ENCODE measurements around the gene MT1A. TPM values are rescaled to one million over a fixed set of nuclear protein-coding genes. Genes with fewer than 3 reads are reported as not detected.

The MT1A gene
- total and polyA plus RNA-seq, 10 of the 15 experiments (the other 5 are each of a cell fraction or from before 2014, with no cell fraction given): not detected

DNA sequence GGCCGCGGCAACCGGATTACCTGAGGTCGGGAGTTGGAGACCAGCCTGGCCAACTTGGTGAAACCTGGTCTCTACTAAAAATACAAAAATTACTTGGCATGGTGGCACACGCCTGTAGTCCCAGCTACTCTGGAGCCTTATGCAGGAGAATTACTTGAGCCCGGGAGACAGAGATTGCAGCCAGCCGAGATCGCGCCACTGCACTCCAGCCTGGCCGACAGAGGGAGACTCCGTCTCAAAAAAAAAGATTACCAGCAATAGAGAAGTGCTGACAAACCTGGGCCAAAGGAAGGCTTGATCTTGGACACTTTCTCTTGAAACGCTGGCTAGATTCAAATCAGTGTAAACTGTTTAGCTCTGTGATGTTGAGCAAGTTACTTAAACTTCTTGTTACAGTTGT, 35.5 kb downstream of the MT1A start:
- peaks cover 11 to 14% of the 10 kb centered on the region in 2 experiments for H3K27me3 ChIP-seq (replicated peaks in 1 of 2; ENCODE audit: control insufficient read depth in 2 of 2, insufficient read depth in 2 of 2, low read length in 1 of 2)
- H3K9me3 ChIP-seq (replicated peaks; ENCODE audit: control insufficient read depth, insufficient read depth, low read length): no peaks in the 10 kb centered on the region
- no peaks in the 10 kb centered on the region for H3K79me2 ChIP-seq (ENCODE audit: control insufficient read depth, insufficient read depth, low read length)
- H4K20me1 ChIP-seq (ENCODE audit: control insufficient read depth, insufficient read depth): no peaks in the 10 kb centered on the region
- H3K9ac ChIP-seq (ENCODE audit: control insufficient read depth, insufficient read depth, low read length): no peak overlapping the region
- intact Hi-C loops (cut with micrococcal nuclease; ENCODE audit: unreplicated experiment): loop anchor here (1.0 kb wide), 1 partner anchor 28 kb away; no protein-coding TSS in a partner anchor
- ATAC-seq (peak; percentile 52), FAIRE-seq (no peak), DNase-seq (ENCODE audit: low read depth, low spot score) (no peak)
- ChIA-PET SMC1A (ENCODE audit: uncharacterized antibody, unreplicated experiment) (interaction anchor here (0.6 to 1.5 kb wide), 4 partner anchors 9 to 314 kb away, joined by 3 to 7 read pairs (median 4); no protein-coding TSS in a partner anchor), CTCF (interaction anchor here (2.6 kb wide), 1 partner anchor 28 kb away, joined by 28 read pairs; no protein-coding TSS in a partner anchor), POLR2A (no interaction called here), RAD21 (ENCODE audit: unreplicated experiment) (interaction anchor here (1.1 to 2.5 kb wide), 3 partner anchors 9 to 28 kb away, joined by 3 to 11 read pairs (median 4); partner anchors contain the start of gene MT1X)
- TF ChIP-seq ATF7 (IDR thresholded peaks at IDR 0.05; ENCODE audit: low read depth) (no peak), YBX1 (IDR thresholded peaks at IDR 0.05) (no peak), SPI1 (IDR thresholded peaks at IDR 0.05; ENCODE audit: borderline replicate concordance, insufficient read depth, low read depth, low read length) (no peak), RAD21 (IDR thresholded peaks at IDR 0.05; ENCODE audit: insufficient read depth, low read depth, low read length) (peak; percentile 60), EP300 (IDR thresholded peaks at IDR 0.05; ENCODE audit: borderline replicate concordance in 1 of 2, control insufficient read depth in 1 of 2, low read depth in 2 of 2, low read length in 2 of 2) (no peak), JUNB (IDR thresholded peaks at IDR 0.05) (no peak), EZH2 (IDR thresholded peaks at IDR 0.05; ENCODE audit: borderline replicate concordance, control insufficient read depth, low read depth, low read length) (no peak), CHD1 (IDR thresholded peaks at IDR 0.05; ENCODE audit: low read depth, low read length) (no peak), SMC3 (IDR thresholded peaks at IDR 0.05; ENCODE audit: borderline replicate concordance, low read length) (peak; percentile 42; the same call in 1 of the 2 replicates), BCL11A (IDR thresholded peaks at IDR 0.05; ENCODE audit: low read depth, low read length) (no peak)
- TF ChIP-seq, protein P1, sequence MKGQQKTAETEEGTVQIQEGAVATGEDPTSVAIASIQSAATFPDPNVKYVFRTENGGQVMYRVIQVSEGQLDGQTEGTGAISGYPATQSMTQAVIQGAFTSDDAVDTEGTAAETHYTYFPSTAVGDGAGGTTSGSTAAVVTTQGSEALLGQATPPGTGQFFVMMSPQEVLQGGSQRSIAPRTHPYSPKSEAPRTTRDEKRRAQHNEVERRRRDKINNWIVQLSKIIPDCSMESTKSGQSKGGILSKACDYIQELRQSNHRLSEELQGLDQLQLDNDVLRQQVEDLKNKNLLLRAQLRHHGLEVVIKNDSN (IDR thresholded peaks at IDR 0.05; ENCODE audit: borderline replicate concordance, extremely low read length, insufficient read depth, low read depth, low read length): no peak
- TF ChIP-seq, protein P2, sequence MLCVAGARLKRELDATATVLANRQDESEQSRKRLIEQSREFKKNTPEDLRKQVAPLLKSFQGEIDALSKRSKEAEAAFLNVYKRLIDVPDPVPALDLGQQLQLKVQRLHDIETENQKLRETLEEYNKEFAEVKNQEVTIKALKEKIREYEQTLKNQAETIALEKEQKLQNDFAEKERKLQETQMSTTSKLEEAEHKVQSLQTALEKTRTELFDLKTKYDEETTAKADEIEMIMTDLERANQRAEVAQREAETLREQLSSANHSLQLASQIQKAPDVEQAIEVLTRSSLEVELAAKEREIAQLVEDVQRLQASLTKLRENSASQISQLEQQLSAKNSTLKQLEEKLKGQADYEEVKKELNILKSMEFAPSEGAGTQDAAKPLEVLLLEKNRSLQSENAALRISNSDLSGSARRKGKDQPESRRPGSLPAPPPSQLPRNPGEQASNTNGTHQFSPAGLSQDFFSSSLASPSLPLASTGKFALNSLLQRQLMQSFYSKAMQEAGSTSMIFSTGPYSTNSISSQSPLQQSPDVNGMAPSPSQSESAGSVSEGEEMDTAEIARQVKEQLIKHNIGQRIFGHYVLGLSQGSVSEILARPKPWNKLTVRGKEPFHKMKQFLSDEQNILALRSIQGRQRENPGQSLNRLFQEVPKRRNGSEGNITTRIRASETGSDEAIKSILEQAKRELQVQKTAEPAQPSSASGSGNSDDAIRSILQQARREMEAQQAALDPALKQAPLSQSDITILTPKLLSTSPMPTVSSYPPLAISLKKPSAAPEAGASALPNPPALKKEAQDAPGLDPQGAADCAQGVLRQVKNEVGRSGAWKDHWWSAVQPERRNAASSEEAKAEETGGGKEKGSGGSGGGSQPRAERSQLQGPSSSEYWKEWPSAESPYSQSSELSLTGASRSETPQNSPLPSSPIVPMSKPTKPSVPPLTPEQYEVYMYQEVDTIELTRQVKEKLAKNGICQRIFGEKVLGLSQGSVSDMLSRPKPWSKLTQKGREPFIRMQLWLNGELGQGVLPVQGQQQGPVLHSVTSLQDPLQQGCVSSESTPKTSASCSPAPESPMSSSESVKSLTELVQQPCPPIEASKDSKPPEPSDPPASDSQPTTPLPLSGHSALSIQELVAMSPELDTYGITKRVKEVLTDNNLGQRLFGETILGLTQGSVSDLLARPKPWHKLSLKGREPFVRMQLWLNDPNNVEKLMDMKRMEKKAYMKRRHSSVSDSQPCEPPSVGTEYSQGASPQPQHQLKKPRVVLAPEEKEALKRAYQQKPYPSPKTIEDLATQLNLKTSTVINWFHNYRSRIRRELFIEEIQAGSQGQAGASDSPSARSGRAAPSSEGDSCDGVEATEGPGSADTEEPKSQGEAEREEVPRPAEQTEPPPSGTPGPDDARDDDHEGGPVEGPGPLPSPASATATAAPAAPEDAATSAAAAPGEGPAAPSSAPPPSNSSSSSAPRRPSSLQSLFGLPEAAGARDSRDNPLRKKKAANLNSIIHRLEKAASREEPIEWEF (IDR thresholded peaks at IDR 0.05; ENCODE audit: insufficient replicate concordance, low read depth, low read length): no peak
- TF ChIP-seq, protein P3, sequence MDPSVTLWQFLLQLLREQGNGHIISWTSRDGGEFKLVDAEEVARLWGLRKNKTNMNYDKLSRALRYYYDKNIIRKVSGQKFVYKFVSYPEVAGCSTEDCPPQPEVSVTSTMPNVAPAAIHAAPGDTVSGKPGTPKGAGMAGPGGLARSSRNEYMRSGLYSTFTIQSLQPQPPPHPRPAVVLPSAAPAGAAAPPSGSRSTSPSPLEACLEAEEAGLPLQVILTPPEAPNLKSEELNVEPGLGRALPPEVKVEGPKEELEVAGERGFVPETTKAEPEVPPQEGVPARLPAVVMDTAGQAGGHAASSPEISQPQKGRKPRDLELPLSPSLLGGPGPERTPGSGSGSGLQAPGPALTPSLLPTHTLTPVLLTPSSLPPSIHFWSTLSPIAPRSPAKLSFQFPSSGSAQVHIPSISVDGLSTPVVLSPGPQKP (IDR thresholded peaks at IDR 0.05; ENCODE audit: low read depth, low read length): no peak
- TF ChIP-seq, protein P4, sequence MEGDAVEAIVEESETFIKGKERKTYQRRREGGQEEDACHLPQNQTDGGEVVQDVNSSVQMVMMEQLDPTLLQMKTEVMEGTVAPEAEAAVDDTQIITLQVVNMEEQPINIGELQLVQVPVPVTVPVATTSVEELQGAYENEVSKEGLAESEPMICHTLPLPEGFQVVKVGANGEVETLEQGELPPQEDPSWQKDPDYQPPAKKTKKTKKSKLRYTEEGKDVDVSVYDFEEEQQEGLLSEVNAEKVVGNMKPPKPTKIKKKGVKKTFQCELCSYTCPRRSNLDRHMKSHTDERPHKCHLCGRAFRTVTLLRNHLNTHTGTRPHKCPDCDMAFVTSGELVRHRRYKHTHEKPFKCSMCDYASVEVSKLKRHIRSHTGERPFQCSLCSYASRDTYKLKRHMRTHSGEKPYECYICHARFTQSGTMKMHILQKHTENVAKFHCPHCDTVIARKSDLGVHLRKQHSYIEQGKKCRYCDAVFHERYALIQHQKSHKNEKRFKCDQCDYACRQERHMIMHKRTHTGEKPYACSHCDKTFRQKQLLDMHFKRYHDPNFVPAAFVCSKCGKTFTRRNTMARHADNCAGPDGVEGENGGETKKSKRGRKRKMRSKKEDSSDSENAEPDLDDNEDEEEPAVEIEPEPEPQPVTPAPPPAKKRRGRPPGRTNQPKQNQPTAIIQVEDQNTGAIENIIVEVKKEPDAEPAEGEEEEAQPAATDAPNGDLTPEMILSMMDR (IDR thresholded peaks at IDR 0.05 in 2 of 3, conservative IDR thresholded peaks at IDR 0.05 in 1 of 3; ENCODE audit: control insufficient read depth in 2 of 3, extremely low read depth in 1 of 3, insufficient read depth in 1 of 3, low read depth in 3 of 3, low read length in 3 of 3): peak; percentile 45 to 58 (median 47)
- no peak overlapping the region for H3K4me3 ChIP-seq
- no peaks in the 10 kb centered on the region for H3K36me3 ChIP-seq (ENCODE audit: control insufficient read depth in 2 of 2, insufficient read depth in 2 of 2, low read length in 1 of 2)
- H3K27ac ChIP-seq (ENCODE audit: control insufficient read depth, insufficient read depth): no peak overlapping the region
- no peak overlapping the region for H3K4me2 ChIP-seq (ENCODE audit: control insufficient read depth, insufficient read depth)
- no peak overlapping the region for H2AFZ ChIP-seq (ENCODE audit: control insufficient read depth, low read depth, low read length)
- no TSS peak for BruUV-seq (replicated peaks)
- 34% methylated on average over 12 of the region's 12 CpGs for WGBS (ENCODE audit: insufficient coverage, insufficient replicate concordance, low lambda C conversion rate, missing lambda C conversion rate)
- H3K4me1 ChIP-seq (ENCODE audit: control insufficient read depth, insufficient read depth, low read length): no peaks in the 10 kb centered on the region
- in situ Hi-C loops (cut with MboI): no loop called here

All from GM12878 (cell line).